Measurements from ENCODE around the gene SLC51A. TPM values are rescaled to one million over a fixed set of nuclear protein-coding genes. Genes with fewer than 3 reads are reported as not detected.

SLC51A gene
- total RNA-seq (2014; rRNA removed; shearing (Covaris generic)) (not detected in 2 replicates), total RNA-seq (2022) (not detected in 2 replicates), Bru-seq, nascent RNA (not detected), BruChase-seq, experiment 1, labeled RNA remaining after a 6-hour chase (not detected), BruChase-seq, experiment 2, labeled RNA remaining after a 2-hour chase (not detected)
- long read RNA-seq, partial matches to known transcripts, result 0 of 4 reads
- long read RNA-seq, other reads (novel, unspliced or antisense), result 4 of 4 reads

DNA sequence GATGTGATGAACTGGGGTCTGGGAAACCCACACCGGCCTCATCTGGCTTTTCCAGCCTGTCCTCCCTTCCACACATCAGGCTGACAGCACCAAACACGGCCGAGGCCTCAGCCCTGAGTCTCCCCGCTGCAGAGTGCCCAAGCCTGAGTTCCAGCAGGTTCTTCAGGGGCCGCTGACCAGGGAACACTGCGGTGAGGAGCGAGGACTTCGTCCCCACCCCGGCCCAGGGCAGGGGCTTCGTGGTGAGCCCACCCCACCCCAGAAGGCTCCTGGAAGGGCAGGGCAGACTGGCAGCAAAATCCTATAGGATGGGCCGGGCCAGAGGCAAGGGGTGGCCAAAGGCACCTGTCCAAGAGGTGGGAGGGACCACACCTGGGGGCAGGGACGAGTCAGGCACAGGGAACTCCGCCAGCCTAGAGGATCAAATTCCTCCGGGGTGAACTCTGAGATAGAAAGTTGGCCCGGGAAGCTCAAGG is at the start of gene SLC51A:
TSS of gene SLC51A (plus strand) at position 446 of the 476 bp plus-strand sequence. CDS start 179 bp downstream, outside the sequence.
- POLR2A ChIA-PET, result no interaction called here
- H3K4me3 ChIP-seq (ENCODE audit: low read depth, low read length, poor library complexity, severe bottlenecking), result no peak within 1 kb of the TSS
- CTCF ChIA-PET (ENCODE audit: unreplicated experiment), result no interaction called here
- H3K36me3 ChIP-seq (ENCODE audit: insufficient read depth, low read length), result no peaks in the 10 kb centered on the region
- intact Hi-C loops (cut with micrococcal nuclease; ENCODE audit: unreplicated experiment), result no loop called here
- no peak within 1 kb of the TSS for H3K27ac ChIP-seq (ENCODE audit: low read depth, low read length, poor library complexity, severe bottlenecking)
- no peak within 1 kb of the TSS for H2AFZ ChIP-seq (ENCODE audit: low read length)
- H3K4me2 ChIP-seq (ENCODE audit: low read length), result no peak within 1 kb of the TSS
- H3K4me1 ChIP-seq (ENCODE audit: insufficient read depth, low read length, poor library complexity, severe bottlenecking), result peaks cover 10% of the 10 kb centered on the region
- no peaks in the 10 kb centered on the region for H3K79me2 ChIP-seq (ENCODE audit: insufficient read depth, low read depth, low read length)
- BruUV-seq (replicated peaks), result no TSS peak
- no peak for TF ChIP-seq EZH2phosphoT487 (IDR thresholded peaks at IDR 0.05; ENCODE audit: borderline replicate concordance, low read depth, low read length)
- TF ChIP-seq, protein P1, sequence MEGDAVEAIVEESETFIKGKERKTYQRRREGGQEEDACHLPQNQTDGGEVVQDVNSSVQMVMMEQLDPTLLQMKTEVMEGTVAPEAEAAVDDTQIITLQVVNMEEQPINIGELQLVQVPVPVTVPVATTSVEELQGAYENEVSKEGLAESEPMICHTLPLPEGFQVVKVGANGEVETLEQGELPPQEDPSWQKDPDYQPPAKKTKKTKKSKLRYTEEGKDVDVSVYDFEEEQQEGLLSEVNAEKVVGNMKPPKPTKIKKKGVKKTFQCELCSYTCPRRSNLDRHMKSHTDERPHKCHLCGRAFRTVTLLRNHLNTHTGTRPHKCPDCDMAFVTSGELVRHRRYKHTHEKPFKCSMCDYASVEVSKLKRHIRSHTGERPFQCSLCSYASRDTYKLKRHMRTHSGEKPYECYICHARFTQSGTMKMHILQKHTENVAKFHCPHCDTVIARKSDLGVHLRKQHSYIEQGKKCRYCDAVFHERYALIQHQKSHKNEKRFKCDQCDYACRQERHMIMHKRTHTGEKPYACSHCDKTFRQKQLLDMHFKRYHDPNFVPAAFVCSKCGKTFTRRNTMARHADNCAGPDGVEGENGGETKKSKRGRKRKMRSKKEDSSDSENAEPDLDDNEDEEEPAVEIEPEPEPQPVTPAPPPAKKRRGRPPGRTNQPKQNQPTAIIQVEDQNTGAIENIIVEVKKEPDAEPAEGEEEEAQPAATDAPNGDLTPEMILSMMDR (conservative IDR thresholded peaks at IDR 0.05; ENCODE audit: low read length), result no peak
- H4K20me1 ChIP-seq (ENCODE audit: insufficient read depth, low read length), result no peaks in the 10 kb centered on the region
- H3K9me3 ChIP-seq (ENCODE audit: low read length), result no peaks in the 10 kb centered on the region
- H3K9me2 ChIP-seq (ENCODE audit: insufficient read depth, low read length), result no peaks in the 10 kb centered on the region
- no peak for DNase-seq (ENCODE audit: low spot score)

DNA sequence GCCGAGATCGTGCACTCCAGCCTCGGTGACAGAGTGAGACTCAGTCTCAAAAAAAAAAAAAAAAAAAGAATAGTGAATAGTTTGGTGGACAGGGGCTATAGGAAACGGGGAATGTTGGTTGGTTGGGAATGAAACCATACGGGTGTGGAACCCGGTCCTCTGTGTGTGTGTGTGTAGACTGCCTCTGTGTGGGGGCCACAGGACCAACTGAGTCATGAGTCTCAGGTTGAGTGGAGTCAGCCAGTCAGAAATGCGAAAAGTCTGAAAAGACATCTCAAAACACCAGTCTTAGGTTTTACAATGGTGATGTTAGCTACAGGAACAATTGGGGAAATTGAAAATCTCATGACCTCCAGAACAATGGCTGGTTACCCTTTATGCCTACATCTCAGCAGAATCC is 49.6 kb upstream of the SLC51A start:
- intact Hi-C loops (cut with micrococcal nuclease; ENCODE audit: unreplicated experiment), result no loop called here
- no peak overlapping the region for H3K4me2 ChIP-seq (ENCODE audit: low read length)
- BruUV-seq (replicated peaks), result no TSS peak
- no peak overlapping the region for H3K27ac ChIP-seq (ENCODE audit: low read depth, low read length, poor library complexity, severe bottlenecking)
- no peak overlapping the region for H3K4me3 ChIP-seq (ENCODE audit: low read depth, low read length, poor library complexity, severe bottlenecking)
- TF ChIP-seq EZH2phosphoT487 (IDR thresholded peaks at IDR 0.05; ENCODE audit: borderline replicate concordance, low read depth, low read length), result no peak
- TF ChIP-seq, protein P1 (conservative IDR thresholded peaks at IDR 0.05; ENCODE audit: low read length), result no peak
- DNase-seq (ENCODE audit: low spot score), result no peak
- ChIA-PET POLR2A (no interaction called here), CTCF (ENCODE audit: unreplicated experiment) (interaction anchor here (0.6 kb wide), 1 partner anchor 480 kb away, joined by 3 read pairs; no protein-coding TSS in a partner anchor)
- no peaks in the 10 kb centered on the region for H3K36me3 ChIP-seq (ENCODE audit: insufficient read depth, low read length)
- H3K4me1 ChIP-seq (ENCODE audit: insufficient read depth, low read length, poor library complexity, severe bottlenecking), result no peaks in the 10 kb centered on the region
- no peaks in the 10 kb centered on the region for H3K9me3 ChIP-seq (ENCODE audit: low read length)
- no peaks in the 10 kb centered on the region for H4K20me1 ChIP-seq (ENCODE audit: insufficient read depth, low read length)
- H2AFZ ChIP-seq (ENCODE audit: low read length), result no peak overlapping the region
- H3K9me2 ChIP-seq (ENCODE audit: insufficient read depth, low read length), result no peaks in the 10 kb centered on the region
- no peaks in the 10 kb centered on the region for H3K79me2 ChIP-seq (ENCODE audit: insufficient read depth, low read depth, low read length)

DNA sequence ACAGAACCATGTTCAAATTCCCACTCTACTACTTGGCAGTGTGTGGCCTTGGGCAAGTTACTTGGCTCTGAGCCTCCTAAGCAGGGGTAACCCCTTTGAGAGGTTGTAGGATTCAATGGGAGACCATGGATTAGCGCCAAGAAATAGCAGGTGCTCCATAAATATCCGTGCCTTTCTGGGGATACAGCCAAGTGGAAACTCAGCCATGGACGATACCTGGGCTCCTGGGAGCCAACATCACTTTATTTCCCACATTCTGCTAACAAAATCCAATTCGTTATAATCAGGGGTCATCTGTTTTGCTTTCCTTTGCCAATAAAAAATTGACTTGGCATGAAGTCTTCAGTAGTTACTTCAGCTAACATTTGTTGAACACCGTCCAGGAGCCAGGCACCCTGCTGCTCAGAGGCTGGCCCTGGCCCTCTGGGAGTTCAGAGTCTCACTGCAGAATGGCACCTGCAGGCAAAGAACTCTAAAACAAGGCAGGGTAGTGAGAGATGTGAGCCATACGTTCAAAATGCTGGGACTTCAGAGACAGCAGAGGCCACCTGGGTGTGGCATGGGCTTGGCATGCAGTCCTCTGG is 47.4 kb upstream of the SLC51A start:
- Histone ChIP-seq H2AFZ (ENCODE audit: low read length) (no peak overlapping the region), H3K4me3 (ENCODE audit: low read depth, low read length, poor library complexity, severe bottlenecking) (no peak overlapping the region), H3K4me1 (ENCODE audit: insufficient read depth, low read length, poor library complexity, severe bottlenecking) (no peaks in the 10 kb centered on the region), H3K4me2 (ENCODE audit: low read length) (no peak overlapping the region), H4K20me1 (ENCODE audit: insufficient read depth, low read length) (no peaks in the 10 kb centered on the region), H3K36me3 (ENCODE audit: insufficient read depth, low read length) (no peaks in the 10 kb centered on the region), H3K79me2 (ENCODE audit: insufficient read depth, low read depth, low read length) (no peaks in the 10 kb centered on the region), H3K27ac (ENCODE audit: low read depth, low read length, poor library complexity, severe bottlenecking) (no peak overlapping the region), H3K9me3 (ENCODE audit: low read length) (no peaks in the 10 kb centered on the region), H3K9me2 (ENCODE audit: insufficient read depth, low read length) (no peaks in the 10 kb centered on the region)
- intact Hi-C loops (cut with micrococcal nuclease; ENCODE audit: unreplicated experiment), result no loop called here
- DNase-seq (ENCODE audit: low spot score), result no peak
- TF ChIP-seq EZH2phosphoT487 (IDR thresholded peaks at IDR 0.05; ENCODE audit: borderline replicate concordance, low read depth, low read length), result no peak
- TF ChIP-seq, protein P1 (conservative IDR thresholded peaks at IDR 0.05; ENCODE audit: low read length), result no peak
- ChIA-PET CTCF (ENCODE audit: unreplicated experiment) (no interaction called here), POLR2A (no interaction called here)
- no TSS peak for BruUV-seq (replicated peaks)

All from OCI-LY7 (cell line).